ENCODE measurements around the gene MGAT5B. TPM values are rescaled to one million over a fixed set of nuclear protein-coding genes. Genes with fewer than 3 reads are reported as not detected.

Gene MGAT5B
- total and polyA plus RNA-seq, 4 donors, result 0.02 to 0.25 TPM; not detected in 2

DNA sequence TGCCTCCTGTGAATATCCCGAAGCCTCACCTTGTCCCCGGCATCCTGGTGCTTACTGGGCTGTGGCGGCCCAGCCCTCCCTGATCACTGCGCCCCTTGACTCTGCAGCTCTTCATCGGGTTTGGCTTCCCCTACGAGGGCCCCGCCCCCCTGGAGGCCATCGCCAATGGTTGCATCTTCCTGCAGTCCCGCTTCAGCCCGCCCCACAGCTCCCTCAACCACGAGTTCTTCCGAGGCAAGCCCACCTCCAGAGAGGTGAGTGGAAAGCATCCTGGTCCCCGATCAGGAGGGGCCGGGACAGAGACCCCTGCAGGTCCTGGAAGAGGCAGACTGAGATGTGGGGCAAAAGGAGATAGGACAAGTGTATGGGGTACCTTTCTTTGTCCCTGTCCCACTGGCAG, 72.1 kb downstream of the MGAT5B start:
- TF ChIP-seq, protein P1, sequence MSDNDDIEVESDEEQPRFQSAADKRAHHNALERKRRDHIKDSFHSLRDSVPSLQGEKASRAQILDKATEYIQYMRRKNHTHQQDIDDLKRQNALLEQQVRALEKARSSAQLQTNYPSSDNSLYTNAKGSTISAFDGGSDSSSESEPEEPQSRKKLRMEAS (IDR thresholded peaks at IDR 0.05), result no peak
- TF ChIP-seq TAF1 (conservative IDR thresholded peaks at IDR 0.05) (no peak), FOXA1 (IDR thresholded peaks at IDR 0.05) (no peak), YY1 (IDR thresholded peaks at IDR 0.05) (no peak), HNF4A (conservative IDR thresholded peaks at IDR 0.05) (no peak), JUND (IDR thresholded peaks at IDR 0.05) (no peak), SP1 (IDR thresholded peaks at IDR 0.05) (no peak), RAD21 (IDR thresholded peaks at IDR 0.05) (no peak), FOXA2 (IDR thresholded peaks at IDR 0.05) (no peak), RXRA (IDR thresholded peaks at IDR 0.05) (no peak), GABPA (IDR thresholded peaks at IDR 0.05 in 1 of 2, conservative IDR thresholded peaks at IDR 0.05 in 1 of 2) (no peak), EGR1 (IDR thresholded peaks at IDR 0.05; ENCODE audit: low read depth in 2 of 2) (no peak), HNF4G (IDR thresholded peaks at IDR 0.05) (no peak)
- TF ChIP-seq, protein P2, sequence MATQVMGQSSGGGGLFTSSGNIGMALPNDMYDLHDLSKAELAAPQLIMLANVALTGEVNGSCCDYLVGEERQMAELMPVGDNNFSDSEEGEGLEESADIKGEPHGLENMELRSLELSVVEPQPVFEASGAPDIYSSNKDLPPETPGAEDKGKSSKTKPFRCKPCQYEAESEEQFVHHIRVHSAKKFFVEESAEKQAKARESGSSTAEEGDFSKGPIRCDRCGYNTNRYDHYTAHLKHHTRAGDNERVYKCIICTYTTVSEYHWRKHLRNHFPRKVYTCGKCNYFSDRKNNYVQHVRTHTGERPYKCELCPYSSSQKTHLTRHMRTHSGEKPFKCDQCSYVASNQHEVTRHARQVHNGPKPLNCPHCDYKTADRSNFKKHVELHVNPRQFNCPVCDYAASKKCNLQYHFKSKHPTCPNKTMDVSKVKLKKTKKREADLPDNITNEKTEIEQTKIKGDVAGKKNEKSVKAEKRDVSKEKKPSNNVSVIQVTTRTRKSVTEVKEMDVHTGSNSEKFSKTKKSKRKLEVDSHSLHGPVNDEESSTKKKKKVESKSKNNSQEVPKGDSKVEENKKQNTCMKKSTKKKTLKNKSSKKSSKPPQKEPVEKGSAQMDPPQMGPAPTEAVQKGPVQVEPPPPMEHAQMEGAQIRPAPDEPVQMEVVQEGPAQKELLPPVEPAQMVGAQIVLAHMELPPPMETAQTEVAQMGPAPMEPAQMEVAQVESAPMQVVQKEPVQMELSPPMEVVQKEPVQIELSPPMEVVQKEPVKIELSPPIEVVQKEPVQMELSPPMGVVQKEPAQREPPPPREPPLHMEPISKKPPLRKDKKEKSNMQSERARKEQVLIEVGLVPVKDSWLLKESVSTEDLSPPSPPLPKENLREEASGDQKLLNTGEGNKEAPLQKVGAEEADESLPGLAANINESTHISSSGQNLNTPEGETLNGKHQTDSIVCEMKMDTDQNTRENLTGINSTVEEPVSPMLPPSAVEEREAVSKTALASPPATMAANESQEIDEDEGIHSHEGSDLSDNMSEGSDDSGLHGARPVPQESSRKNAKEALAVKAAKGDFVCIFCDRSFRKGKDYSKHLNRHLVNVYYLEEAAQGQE (IDR thresholded peaks at IDR 0.05), result no peak
- TF ChIP-seq, protein P3, sequence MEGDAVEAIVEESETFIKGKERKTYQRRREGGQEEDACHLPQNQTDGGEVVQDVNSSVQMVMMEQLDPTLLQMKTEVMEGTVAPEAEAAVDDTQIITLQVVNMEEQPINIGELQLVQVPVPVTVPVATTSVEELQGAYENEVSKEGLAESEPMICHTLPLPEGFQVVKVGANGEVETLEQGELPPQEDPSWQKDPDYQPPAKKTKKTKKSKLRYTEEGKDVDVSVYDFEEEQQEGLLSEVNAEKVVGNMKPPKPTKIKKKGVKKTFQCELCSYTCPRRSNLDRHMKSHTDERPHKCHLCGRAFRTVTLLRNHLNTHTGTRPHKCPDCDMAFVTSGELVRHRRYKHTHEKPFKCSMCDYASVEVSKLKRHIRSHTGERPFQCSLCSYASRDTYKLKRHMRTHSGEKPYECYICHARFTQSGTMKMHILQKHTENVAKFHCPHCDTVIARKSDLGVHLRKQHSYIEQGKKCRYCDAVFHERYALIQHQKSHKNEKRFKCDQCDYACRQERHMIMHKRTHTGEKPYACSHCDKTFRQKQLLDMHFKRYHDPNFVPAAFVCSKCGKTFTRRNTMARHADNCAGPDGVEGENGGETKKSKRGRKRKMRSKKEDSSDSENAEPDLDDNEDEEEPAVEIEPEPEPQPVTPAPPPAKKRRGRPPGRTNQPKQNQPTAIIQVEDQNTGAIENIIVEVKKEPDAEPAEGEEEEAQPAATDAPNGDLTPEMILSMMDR (IDR thresholded peaks at IDR 0.05; ENCODE audit: low read depth, low read length, missing input control), result no peak
- TF ChIP-seq, protein P4, sequence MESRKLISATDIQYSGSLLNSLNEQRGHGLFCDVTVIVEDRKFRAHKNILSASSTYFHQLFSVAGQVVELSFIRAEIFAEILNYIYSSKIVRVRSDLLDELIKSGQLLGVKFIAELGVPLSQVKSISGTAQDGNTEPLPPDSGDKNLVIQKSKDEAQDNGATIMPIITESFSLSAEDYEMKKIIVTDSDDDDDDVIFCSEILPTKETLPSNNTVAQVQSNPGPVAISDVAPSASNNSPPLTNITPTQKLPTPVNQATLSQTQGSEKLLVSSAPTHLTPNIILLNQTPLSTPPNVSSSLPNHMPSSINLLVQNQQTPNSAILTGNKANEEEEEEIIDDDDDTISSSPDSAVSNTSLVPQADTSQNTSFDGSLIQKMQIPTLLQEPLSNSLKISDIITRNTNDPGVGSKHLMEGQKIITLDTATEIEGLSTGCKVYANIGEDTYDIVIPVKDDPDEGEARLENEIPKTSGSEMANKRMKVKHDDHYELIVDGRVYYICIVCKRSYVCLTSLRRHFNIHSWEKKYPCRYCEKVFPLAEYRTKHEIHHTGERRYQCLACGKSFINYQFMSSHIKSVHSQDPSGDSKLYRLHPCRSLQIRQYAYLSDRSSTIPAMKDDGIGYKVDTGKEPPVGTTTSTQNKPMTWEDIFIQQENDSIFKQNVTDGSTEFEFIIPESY (IDR thresholded peaks at IDR 0.05), result no peak
- TF ChIP-seq, protein P5, sequence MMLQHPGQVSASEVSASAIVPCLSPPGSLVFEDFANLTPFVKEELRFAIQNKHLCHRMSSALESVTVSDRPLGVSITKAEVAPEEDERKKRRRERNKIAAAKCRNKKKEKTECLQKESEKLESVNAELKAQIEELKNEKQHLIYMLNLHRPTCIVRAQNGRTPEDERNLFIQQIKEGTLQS (IDR thresholded peaks at IDR 0.05), result no peak
- H3K27me3 ChIP-seq (ENCODE audit: control insufficient read depth in 4 of 4, insufficient read depth in 4 of 4, low read length in 3 of 4), result peaks cover 0 to 2% (median under 1%) of the 10 kb centered on the region in 4 donors
- H3K9ac ChIP-seq (ENCODE audit: low read depth in 1 of 2, low read length in 2 of 2), result no peak overlapping the region
- H3K36me3 ChIP-seq (ENCODE audit: control insufficient read depth in 4 of 4, insufficient read depth in 3 of 4, low read depth in 1 of 4, low read length in 3 of 4), result no peaks in the 10 kb centered on the region
- no peak for DNase-seq (ENCODE audit: low spot score)
- H3K9me3 ChIP-seq (ENCODE audit: control insufficient read depth in 4 of 4, low read length in 3 of 4), result no peaks in the 10 kb centered on the region
- H3K4me1 ChIP-seq (ENCODE audit: control insufficient read depth in 4 of 4, insufficient read depth in 4 of 4, low read length in 3 of 4), result no peaks in the 10 kb centered on the region
- WGBS, result 57% methylated on average over 14 of the region's 14 CpGs
- H3K4me3 ChIP-seq (ENCODE audit: low read depth in 1 of 3, low read length in 3 of 3), result no peak overlapping the region
- H3K27ac ChIP-seq (ENCODE audit: low read depth in 1 of 2, low read length in 2 of 2), result no peak overlapping the region
